C4-2B (cell line): ENCODE results near the gene FBXL16.

ENCODE experiments used
- H3K27ac ChIP-seq: fragments of 450-650 bp; 2 replicates; pipeline ENCODE4 v1.5.1; 2017
- ZFX ChIP-seq: fragments of 450-650 bp; IDR thresholded peaks from 2 replicates; pipeline ENCODE4 v1.6.1; 2017
- TF ChIP-seq, protein P1 (sequence below): fragments of 450-650 bp; conservative IDR thresholded peaks from 2 replicates; pipeline ENCODE4 v1.5.1; 2017; ENCODE audit warnings: mild to moderate bottlenecking

FBXL16 gene

DNA sequence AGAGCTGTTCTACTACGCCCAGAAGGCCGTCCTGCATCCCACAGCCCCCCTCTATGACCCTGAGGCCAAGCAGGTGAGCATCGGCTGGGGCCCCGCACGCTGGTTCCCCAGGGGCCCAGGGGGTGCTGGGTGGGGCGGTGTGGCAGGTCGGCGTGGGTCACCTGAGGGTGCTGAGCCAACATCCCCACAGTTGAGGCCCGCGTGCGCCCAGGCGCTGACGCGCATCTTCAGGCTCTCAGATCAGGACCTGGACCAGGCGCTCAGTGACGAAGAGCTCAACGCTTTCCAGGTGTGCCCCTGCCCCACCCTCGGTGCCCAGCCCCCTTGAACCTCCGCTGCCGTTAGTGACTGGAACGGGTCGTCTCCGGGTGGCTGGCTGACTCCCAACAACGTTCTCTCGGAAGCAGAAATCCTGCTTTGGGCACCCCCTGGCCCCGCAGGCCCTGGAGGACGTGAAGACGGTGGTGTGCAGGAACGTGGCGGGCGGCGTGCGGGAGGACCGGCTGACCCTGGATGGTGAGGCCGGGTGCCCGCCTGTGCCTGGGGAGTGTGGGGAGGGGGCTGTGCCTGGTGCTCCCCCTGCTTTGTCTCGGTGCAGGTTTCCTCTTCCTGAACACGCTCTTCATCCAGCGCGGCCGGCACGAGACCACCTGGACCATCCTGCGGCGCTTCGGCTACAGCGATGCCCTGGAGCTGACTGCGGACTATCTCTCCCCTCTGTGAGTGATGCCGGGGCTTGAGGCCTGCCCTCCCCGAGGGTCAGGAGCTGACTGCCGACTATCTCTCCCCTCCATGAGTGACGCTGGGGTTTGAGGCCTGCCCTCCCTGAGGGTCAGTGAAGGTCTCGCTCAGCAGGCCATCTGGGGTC is 34.9 kb downstream of the FBXL16 start:
- no peak overlapping the region for H3K27ac ChIP-seq
- TF ChIP-seq ZFX = no peak
- TF ChIP-seq, protein P1, sequence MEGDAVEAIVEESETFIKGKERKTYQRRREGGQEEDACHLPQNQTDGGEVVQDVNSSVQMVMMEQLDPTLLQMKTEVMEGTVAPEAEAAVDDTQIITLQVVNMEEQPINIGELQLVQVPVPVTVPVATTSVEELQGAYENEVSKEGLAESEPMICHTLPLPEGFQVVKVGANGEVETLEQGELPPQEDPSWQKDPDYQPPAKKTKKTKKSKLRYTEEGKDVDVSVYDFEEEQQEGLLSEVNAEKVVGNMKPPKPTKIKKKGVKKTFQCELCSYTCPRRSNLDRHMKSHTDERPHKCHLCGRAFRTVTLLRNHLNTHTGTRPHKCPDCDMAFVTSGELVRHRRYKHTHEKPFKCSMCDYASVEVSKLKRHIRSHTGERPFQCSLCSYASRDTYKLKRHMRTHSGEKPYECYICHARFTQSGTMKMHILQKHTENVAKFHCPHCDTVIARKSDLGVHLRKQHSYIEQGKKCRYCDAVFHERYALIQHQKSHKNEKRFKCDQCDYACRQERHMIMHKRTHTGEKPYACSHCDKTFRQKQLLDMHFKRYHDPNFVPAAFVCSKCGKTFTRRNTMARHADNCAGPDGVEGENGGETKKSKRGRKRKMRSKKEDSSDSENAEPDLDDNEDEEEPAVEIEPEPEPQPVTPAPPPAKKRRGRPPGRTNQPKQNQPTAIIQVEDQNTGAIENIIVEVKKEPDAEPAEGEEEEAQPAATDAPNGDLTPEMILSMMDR = no peak

DNA sequence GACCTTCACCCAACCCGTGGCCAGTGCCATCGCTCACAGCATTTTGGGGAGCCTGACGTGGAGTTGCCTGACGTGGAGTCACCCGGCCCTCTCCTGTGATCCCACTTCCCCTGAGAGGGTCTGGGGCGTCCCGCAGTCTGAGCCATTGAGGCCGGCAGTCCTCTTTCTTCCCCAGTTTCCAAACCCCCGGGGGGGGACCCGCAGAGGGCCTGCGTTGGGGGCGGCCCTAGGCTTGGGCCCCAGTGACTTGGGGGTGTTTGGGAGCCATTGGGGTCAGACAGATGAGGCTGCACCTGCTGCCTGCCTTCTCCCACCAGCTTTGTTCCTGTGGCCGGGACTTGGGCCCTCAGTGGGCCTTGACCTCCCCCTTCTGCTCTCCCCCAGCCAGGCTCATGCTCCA is 35.9 kb downstream of the FBXL16 start:
- TF ChIP-seq, protein P1 = no peak
- TF ChIP-seq ZFX = no peak
- H3K27ac ChIP-seq = no peak overlapping the region; the same call in 1 of the 2 replicates

DNA sequence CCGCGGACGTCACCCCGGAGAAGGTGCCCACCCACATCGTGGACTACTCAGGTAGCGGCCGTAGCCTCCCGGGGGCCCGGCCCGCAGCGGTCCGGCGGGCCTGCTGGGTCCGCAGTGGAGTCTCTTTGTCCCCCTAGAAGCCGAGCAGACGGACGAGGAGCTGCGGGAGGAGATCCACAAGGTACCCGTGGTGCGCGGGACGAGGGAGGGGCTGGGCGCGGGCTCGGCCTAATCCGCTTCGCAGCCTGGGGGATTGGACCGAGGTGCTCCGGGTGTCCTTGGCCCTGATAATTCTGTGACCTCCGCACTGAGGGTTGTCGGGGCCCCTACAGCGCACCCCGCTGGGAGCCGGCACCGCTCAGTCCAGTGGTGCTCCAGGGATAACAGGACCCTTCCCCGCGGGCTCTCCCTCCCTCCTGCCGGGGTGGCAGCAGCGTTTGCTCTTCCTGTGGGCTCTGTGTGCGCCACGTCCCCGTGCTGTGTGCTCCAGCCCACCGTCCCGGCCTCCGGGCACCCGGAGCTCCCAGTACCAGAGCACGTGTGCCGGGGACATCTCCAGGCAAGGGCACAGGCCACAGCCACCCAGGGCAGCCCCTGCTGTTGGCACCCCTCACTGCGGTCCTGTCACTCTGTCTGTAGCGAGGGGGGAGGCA is 37.0 kb downstream of the FBXL16 start:
- TF ChIP-seq, protein P1 = no peak
- TF ChIP-seq ZFX = no peak
- H3K27ac ChIP-seq = peak overlapping the region; percentile 100

DNA sequence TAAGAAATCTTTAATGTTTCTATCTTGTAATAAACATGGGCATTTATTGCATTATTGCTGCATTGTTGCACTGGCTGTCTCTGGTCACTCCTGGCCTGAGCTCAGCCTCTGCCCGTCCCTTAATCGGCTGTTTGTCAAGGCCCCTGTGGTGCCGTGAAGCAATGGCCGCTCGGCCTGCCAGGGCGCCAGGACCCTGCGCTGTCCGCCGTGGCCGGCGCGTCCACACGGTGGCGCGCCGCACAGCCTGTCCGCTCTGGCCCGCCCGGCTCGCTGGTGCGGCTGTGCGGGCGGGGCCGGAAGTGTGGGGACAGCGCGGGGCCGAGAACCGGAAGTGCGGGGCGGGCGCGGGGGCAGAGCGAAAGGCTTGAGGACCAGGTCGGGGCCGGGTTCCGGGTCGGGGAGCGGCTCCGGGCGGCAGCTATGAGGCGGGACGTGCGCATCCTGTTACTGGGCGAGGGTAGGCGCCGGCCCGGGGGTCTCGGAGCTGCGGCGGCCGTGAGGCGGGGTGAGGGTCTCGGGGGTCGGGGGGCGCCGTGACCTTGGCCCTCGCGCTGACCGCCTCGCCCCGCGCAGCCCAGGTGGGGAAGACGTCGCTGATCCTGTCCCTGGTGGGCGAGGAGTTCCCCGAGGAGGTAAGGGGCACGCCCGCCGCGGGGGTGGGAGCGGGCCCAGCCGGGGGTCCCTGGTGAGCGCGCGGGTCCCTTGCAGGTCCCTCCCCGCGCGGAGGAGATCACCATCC is 37.7 kb downstream of the FBXL16 start, which contains the start of gene RHOT2:
TSS of gene RHOT2 (plus strand) at position 353 of the 739 bp plus-strand sequence. CDS start at position 421, 68 bp downstream.
- peak within 1 kb of the TSS; percentile 100 for H3K27ac ChIP-seq
- TF ChIP-seq ZFX = no peak
- TF ChIP-seq, protein P1 = peak; percentile 99

DNA sequence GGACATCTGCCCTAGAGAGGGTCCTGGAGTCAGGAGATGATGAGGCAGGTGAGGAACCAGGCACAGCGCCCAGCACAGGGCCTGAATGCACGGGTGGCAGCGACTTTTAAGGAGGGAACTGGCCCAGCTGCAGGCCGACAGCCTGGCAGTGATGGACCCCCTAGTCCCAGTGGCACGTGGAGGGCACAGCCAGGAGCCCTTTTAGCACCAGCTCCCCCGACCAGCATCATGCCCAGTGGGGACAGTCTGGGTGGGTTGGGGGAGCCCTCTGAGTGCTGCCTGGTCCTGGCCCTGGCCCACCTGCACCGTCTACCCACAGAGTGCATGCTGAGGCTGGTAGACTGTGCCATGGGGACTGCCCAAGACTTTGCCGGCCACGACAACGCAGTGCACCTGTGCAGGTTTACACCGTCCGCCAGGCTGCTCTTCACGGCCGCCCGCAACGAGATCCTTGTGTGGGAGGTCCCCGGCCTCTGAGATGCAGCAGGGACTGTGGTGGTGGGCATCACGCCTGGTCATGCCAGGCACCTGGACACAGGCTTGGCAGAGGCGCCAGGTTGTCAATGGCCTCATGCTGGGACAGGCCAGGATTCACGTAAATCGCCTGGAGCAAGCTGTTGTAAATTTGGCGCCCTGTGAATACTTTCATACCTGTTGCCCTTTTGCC is 38.4 kb downstream of the FBXL16 start:
- H3K27ac ChIP-seq = peak overlapping the region; percentile 100
- TF ChIP-seq, protein P1 = 0 out of 2 replicates have a peak, but pooled peaks have one; percentile 64
- TF ChIP-seq ZFX = no peak

DNA sequence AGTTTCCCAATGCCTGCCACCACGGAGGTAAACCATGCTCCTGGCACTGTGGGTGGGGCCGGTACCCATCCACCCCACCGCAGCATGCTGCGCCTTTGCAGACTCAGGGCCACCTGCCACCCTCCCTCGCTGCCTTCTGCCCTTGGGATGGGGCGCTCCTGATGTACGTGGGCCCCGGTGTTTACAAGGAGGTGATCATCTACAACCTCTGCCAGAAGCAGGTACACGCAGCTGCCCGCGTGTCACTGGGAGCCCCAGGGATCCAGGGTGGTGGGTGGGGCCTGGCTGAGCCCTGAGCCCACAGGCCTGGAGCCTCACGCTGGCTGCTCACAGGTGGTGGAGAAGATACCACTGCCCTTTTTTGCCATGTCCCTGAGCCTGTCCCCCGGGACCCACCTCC is 39.0 kb downstream of the FBXL16 start:
- TF ChIP-seq, protein P1 = no peak
- H3K27ac ChIP-seq = no peak overlapping the region; the same call in 1 of the 2 replicates
